ENCODE results near the gene RALGPS1.
A peak's percentile ranks its signal among the peaks of the same experiment; 100 is the strongest.

Gene RALGPS1

GRCh38 chr9:127098916-127099553 is 184.5 kb downstream of the RALGPS1 start:
- no peak for DNase-seq (ENCODE audit: low read depth)

- DNase-seq (ENCODE audit: low read depth): no peak
Observed at GRCh38 chr9:127099664-127100063, 185.1 kb downstream of the RALGPS1 start.

GRCh38 chr9:127102176-127102575 is 187.6 kb downstream of the RALGPS1 start:
- DNase-seq (ENCODE audit: low read depth): no peak

GRCh38 chr9:127102788-127103187 is 188.2 kb downstream of the RALGPS1 start:
- DNase-seq (ENCODE audit: low read depth): no peak

GRCh38 chr9:127104581-127105311 is 190.2 kb downstream of the RALGPS1 start:
- peak; percentile 94 for DNase-seq (ENCODE audit: low read depth)

GRCh38 chr9:127105805-127106465 is 191.4 kb downstream of the RALGPS1 start:
- peak; percentile 57 for DNase-seq (ENCODE audit: low read depth)

GRCh38 chr9:127106466-127106855 is 191.9 kb downstream of the RALGPS1 start:
- DNase-seq (ENCODE audit: low read depth): no peak

GRCh38 chr9:127107171-127107928 is 192.8 kb downstream of the RALGPS1 start:
- DNase-seq (ENCODE audit: low read depth): no peak

- no peak for DNase-seq (ENCODE audit: low read depth)
Observed at GRCh38 chr9:127107929-127108876, 193.6 kb downstream of the RALGPS1 start.

GRCh38 chr9:127109212-127109711 is 194.7 kb downstream of the RALGPS1 start:
- no peak for DNase-seq (ENCODE audit: low read depth)

- no peak for DNase-seq (ENCODE audit: low read depth)
Observed at GRCh38 chr9:127112056-127112455, 197.5 kb downstream of the RALGPS1 start.

GRCh38 chr9:127112735-127113161 is 198.2 kb downstream of the RALGPS1 start:
- DNase-seq (ENCODE audit: low read depth): no peak

GRCh38 chr9:127113191-127113972 is 198.8 kb downstream of the RALGPS1 start:
- DNase-seq (ENCODE audit: low read depth): no peak

GRCh38 chr9:127114606-127115005 is 200.0 kb downstream of the RALGPS1 start:
- DNase-seq (ENCODE audit: low read depth): no peak

- no peak for DNase-seq (ENCODE audit: low read depth)
Observed at GRCh38 chr9:127116088-127116726, 201.6 kb downstream of the RALGPS1 start.

GRCh38 chr9:127116957-127117356 is 202.4 kb downstream of the RALGPS1 start:
- peak; percentile 21 for DNase-seq (ENCODE audit: low read depth)

- DNase-seq (ENCODE audit: low read depth): no peak
Observed at GRCh38 chr9:127117801-127118200, 203.2 kb downstream of the RALGPS1 start.

GRCh38 chr9:127118597-127119319 is 204.2 kb downstream of the RALGPS1 start:
- DNase-seq (ENCODE audit: low read depth): no peak

- DNase-seq (ENCODE audit: low read depth): no peak
Observed at GRCh38 chr9:127119320-127119709, 204.7 kb downstream of the RALGPS1 start.

Measured in amniotic epithelial cell (primary cell).